ENCODE data around the gene OR2B2.

DNA sequence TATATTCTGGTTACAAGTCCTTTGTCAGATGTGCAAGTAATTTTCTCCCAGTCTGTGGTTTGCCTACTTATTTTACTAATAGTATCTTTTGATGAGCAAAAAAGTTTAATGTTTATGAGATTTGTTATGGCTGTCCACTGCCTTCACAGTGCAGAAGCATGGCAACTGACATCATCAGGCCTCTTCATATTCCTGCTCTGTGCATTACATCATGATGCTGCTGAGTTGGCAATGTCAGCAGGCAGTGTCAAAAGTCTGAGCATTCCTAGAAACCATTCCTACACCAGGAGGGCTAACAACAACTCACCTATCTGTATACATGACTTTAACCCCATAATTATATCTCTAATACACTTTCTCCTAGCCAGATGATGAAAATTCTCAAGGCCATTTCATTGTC lies 10.8 kb upstream of the OR2B2 start:
- TF ChIP-seq, protein P1, sequence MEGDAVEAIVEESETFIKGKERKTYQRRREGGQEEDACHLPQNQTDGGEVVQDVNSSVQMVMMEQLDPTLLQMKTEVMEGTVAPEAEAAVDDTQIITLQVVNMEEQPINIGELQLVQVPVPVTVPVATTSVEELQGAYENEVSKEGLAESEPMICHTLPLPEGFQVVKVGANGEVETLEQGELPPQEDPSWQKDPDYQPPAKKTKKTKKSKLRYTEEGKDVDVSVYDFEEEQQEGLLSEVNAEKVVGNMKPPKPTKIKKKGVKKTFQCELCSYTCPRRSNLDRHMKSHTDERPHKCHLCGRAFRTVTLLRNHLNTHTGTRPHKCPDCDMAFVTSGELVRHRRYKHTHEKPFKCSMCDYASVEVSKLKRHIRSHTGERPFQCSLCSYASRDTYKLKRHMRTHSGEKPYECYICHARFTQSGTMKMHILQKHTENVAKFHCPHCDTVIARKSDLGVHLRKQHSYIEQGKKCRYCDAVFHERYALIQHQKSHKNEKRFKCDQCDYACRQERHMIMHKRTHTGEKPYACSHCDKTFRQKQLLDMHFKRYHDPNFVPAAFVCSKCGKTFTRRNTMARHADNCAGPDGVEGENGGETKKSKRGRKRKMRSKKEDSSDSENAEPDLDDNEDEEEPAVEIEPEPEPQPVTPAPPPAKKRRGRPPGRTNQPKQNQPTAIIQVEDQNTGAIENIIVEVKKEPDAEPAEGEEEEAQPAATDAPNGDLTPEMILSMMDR (IDR thresholded peaks at IDR 0.05; ENCODE audit: low read depth, low read length, poor library complexity, severe bottlenecking), result no peak
- no peak for TF ChIP-seq EZH2phosphoT487 (IDR thresholded peaks at IDR 0.05; ENCODE audit: borderline replicate concordance, low read length)
